ENCODE results near the gene DLX6. TPM values are rescaled to one million over a fixed set of nuclear protein-coding genes. Genes with fewer than 3 reads are reported as not detected.

Gene DLX6
- total RNA-seq, 1 donor from 2014 or later: not detected

- H3K36me3 ChIP-seq (ENCODE audit: control insufficient read depth, insufficient read depth, low read length): no peaks in the 10 kb centered on the region
- DNase-seq (ENCODE audit: low read depth): no peak
- H3K4me3 ChIP-seq (ENCODE audit: low read depth, low read length): no peak overlapping the region
- peaks cover 25% of the 10 kb centered on the region for H3K27me3 ChIP-seq (ENCODE audit: control insufficient read depth, insufficient read depth, low read length)
- no peak for TF ChIP-seq CTCF (IDR thresholded peaks at IDR 0.05; ENCODE audit: insufficient read depth, low read length, poor library complexity, severe bottlenecking)
Observed at GRCh38 chr7:96986901-96987300, 18.5 kb upstream of the DLX6 start.

GRCh38 chr7:96987719-96988118, 17.6 kb upstream of the DLX6 start:
- Histone ChIP-seq H3K27me3 (ENCODE audit: control insufficient read depth, insufficient read depth, low read length) (peaks cover 32% of the 10 kb centered on the region), H3K4me3 (ENCODE audit: low read depth, low read length) (no peak overlapping the region), H3K36me3 (ENCODE audit: control insufficient read depth, insufficient read depth, low read length) (no peaks in the 10 kb centered on the region)
- DNase-seq (ENCODE audit: low read depth): no peak
- no peak for TF ChIP-seq CTCF (IDR thresholded peaks at IDR 0.05; ENCODE audit: insufficient read depth, low read length, poor library complexity, severe bottlenecking)

- no peak for TF ChIP-seq CTCF (IDR thresholded peaks at IDR 0.05; ENCODE audit: insufficient read depth, low read length, poor library complexity, severe bottlenecking)
- no peaks in the 10 kb centered on the region for H3K36me3 ChIP-seq (ENCODE audit: control insufficient read depth, insufficient read depth, low read length)
- peaks cover 49% of the 10 kb centered on the region for H3K27me3 ChIP-seq (ENCODE audit: control insufficient read depth, insufficient read depth, low read length)
- no peak overlapping the region for H3K4me3 ChIP-seq (ENCODE audit: low read depth, low read length)
- no peak for DNase-seq (ENCODE audit: low read depth)
Observed at GRCh38 chr7:96989241-96989858, 16.0 kb upstream of the DLX6 start.

GRCh38 chr7:96989859-96990317, 15.5 kb upstream of the DLX6 start:
- no peak for TF ChIP-seq CTCF (IDR thresholded peaks at IDR 0.05; ENCODE audit: insufficient read depth, low read length, poor library complexity, severe bottlenecking)
- no peak for DNase-seq (ENCODE audit: low read depth)
- H3K27me3 ChIP-seq (ENCODE audit: control insufficient read depth, insufficient read depth, low read length): peaks cover 50% of the 10 kb centered on the region

GRCh38 chr7:96991546-96992191, 13.7 kb upstream of the DLX6 start:
- DNase-seq (ENCODE audit: low read depth): no peak
- no peak for TF ChIP-seq CTCF (IDR thresholded peaks at IDR 0.05; ENCODE audit: insufficient read depth, low read length, poor library complexity, severe bottlenecking)
- no peaks in the 10 kb centered on the region for H3K36me3 ChIP-seq (ENCODE audit: control insufficient read depth, insufficient read depth, low read length)
- peaks cover 64% of the 10 kb centered on the region for H3K27me3 ChIP-seq (ENCODE audit: control insufficient read depth, insufficient read depth, low read length)
- H3K4me3 ChIP-seq (ENCODE audit: low read depth, low read length): no peak overlapping the region

More at GRCh38 chr7:96989859-96990317, 15.5 kb upstream of the DLX6 start:
- no peak overlapping the region for H3K4me3 ChIP-seq (ENCODE audit: low read depth, low read length)
- no peaks in the 10 kb centered on the region for H3K36me3 ChIP-seq (ENCODE audit: control insufficient read depth, insufficient read depth, low read length)
